ENCODE measurements around the gene PLXNB2. TPM values are rescaled to one million over a fixed set of nuclear protein-coding genes. Genes with fewer than 3 reads are reported as not detected.

Gene PLXNB2
- total RNA-seq, 1 experiment from 2014 or later = 236 TPM

- H3K4me2 ChIP-seq (ENCODE audit: low read length) = no peak overlapping the region
- POLR2A ChIA-PET = no interaction called here
- RAD21 ChIA-PET (ENCODE audit: low non-redundant PET in 1 of 2, low total read pairs in 2 of 2, uncharacterized antibody in 2 of 2, unreplicated experiment in 2 of 2) = no interaction called here
- H3K36me3 ChIP-seq (ENCODE audit: control insufficient read depth in 1 of 2, insufficient read depth in 2 of 2, low read length in 2 of 2) = peaks cover 24 to 61% of the 10 kb centered on the region in 2 experiments
- H2AFZ ChIP-seq (ENCODE audit: low read depth, low read length, poor library complexity, severe bottlenecking) = no peak overlapping the region
- H3K4me3 ChIP-seq (replicated peaks in 1 of 2; ENCODE audit: low read depth in 1 of 2, low read length in 2 of 2) = no peak overlapping the region
- no peaks in the 10 kb centered on the region for H3K27me3 ChIP-seq (ENCODE audit: insufficient read depth, low read length)
- H3K9ac ChIP-seq (ENCODE audit: low read length) = no peak overlapping the region
- CTCF ChIA-PET = no interaction called here
- peaks cover 54% of the 10 kb centered on the region for H3K79me2 ChIP-seq (ENCODE audit: insufficient read depth, low read length)
- peaks cover 20 to 25% of the 10 kb centered on the region in 2 experiments for H3K4me1 ChIP-seq (ENCODE audit: control insufficient read depth in 1 of 2, insufficient read depth in 2 of 2, low read length in 2 of 2)
- H4K20me1 ChIP-seq (ENCODE audit: insufficient read depth) = no peaks in the 10 kb centered on the region
- BruUV-seq (replicated peaks) = no TSS peak
- intact Hi-C loops (cut with micrococcal nuclease) = no loop called here
- ATAC-seq (no peak), DNase-seq (ENCODE audit: low read depth, low spot score) (no peak)
- no peak overlapping the region; the same call in 1 of the 2 replicates for H3K27ac ChIP-seq (ENCODE audit: low read depth, low read length)
- H3K9me3 ChIP-seq (ENCODE audit: control insufficient read depth in 1 of 2, insufficient read depth in 1 of 2, low read depth in 1 of 2, low read length in 2 of 2) = no peaks in the 10 kb centered on the region
- no peaks in the 10 kb centered on the region for H3K9me2 ChIP-seq (ENCODE audit: insufficient read depth)
- no peak for TF ChIP-seq CEBPB (IDR thresholded peaks at IDR 0.05; ENCODE audit: low read depth)
Observed at GRCh38 chr22:50286275-50286674, 21.2 kb downstream of the PLXNB2 start.

GRCh38 chr22:50285568-50286229, 21.7 kb downstream of the PLXNB2 start:
- no peak for DNase-seq (ENCODE audit: low read depth, low spot score)
- no peak for ATAC-seq
- no peak overlapping the region for H3K9ac ChIP-seq (ENCODE audit: low read length)
- H2AFZ ChIP-seq (ENCODE audit: low read depth, low read length, poor library complexity, severe bottlenecking) = no peak overlapping the region
- no peak overlapping the region for H3K4me2 ChIP-seq (ENCODE audit: low read length)
- no peaks in the 10 kb centered on the region for H4K20me1 ChIP-seq (ENCODE audit: insufficient read depth)
- intact Hi-C loops (cut with micrococcal nuclease) = no loop called here
- BruUV-seq (replicated peaks) = no TSS peak
- peaks cover 29 to 61% of the 10 kb centered on the region in 2 experiments for H3K36me3 ChIP-seq (ENCODE audit: control insufficient read depth in 1 of 2, insufficient read depth in 2 of 2, low read length in 2 of 2)
- H3K27me3 ChIP-seq (ENCODE audit: insufficient read depth, low read length) = no peaks in the 10 kb centered on the region
- no peak overlapping the region; the same call in 1 of the 2 replicates for H3K27ac ChIP-seq (ENCODE audit: low read depth, low read length)
- H3K9me3 ChIP-seq (ENCODE audit: control insufficient read depth in 1 of 2, insufficient read depth in 1 of 2, low read depth in 1 of 2, low read length in 2 of 2) = no peaks in the 10 kb centered on the region
- ChIA-PET CTCF (no interaction called here), RAD21 (ENCODE audit: low non-redundant PET in 1 of 2, low total read pairs in 2 of 2, uncharacterized antibody in 2 of 2, unreplicated experiment in 2 of 2) (no interaction called here), POLR2A (no interaction called here)
- no peaks in the 10 kb centered on the region for H3K9me2 ChIP-seq (ENCODE audit: insufficient read depth)
- peaks cover 54% of the 10 kb centered on the region for H3K79me2 ChIP-seq (ENCODE audit: insufficient read depth, low read length)
- H3K4me1 ChIP-seq (ENCODE audit: control insufficient read depth in 1 of 2, insufficient read depth in 2 of 2, low read length in 2 of 2) = peaks cover 20 to 28% of the 10 kb centered on the region in 2 experiments
- no peak overlapping the region for H3K4me3 ChIP-seq (replicated peaks in 1 of 2; ENCODE audit: low read depth in 1 of 2, low read length in 2 of 2)
- TF ChIP-seq CEBPB (IDR thresholded peaks at IDR 0.05; ENCODE audit: low read depth) = no peak
- TF ChIP-seq MAX (IDR thresholded peaks at IDR 0.05) = no peak
- no peak for TF ChIP-seq EGR1 (IDR thresholded peaks at IDR 0.05; ENCODE audit: low read depth)
- no peak for TF ChIP-seq POLR2A (IDR thresholded peaks at IDR 0.05; ENCODE audit: borderline replicate concordance, extremely low read depth, insufficient read depth, insufficient read length)
- no peak for TF ChIP-seq YY1 (IDR thresholded peaks at IDR 0.05; ENCODE audit: extremely low read depth, insufficient replicate concordance, low read depth, low read length)
- no peak for TF ChIP-seq EZH2phosphoT487 (IDR thresholded peaks at IDR 0.05; ENCODE audit: borderline replicate concordance)
- TF ChIP-seq JUND (IDR thresholded peaks at IDR 0.05) = no peak
- TF ChIP-seq CBX3 (IDR thresholded peaks at IDR 0.05; ENCODE audit: low read depth) = no peak
- no peak for TF ChIP-seq RAD21 (IDR thresholded peaks at IDR 0.05; ENCODE audit: low read depth)
- no peak for TF ChIP-seq POLR2AphosphoS5 (IDR thresholded peaks at IDR 0.05; ENCODE audit: low read depth, low read length)
- no peak for TF ChIP-seq ZBTB33 (IDR thresholded peaks at IDR 0.05; ENCODE audit: extremely low read depth, insufficient replicate concordance, low read length)
- TF ChIP-seq FOSL1 (IDR thresholded peaks at IDR 0.05; ENCODE audit: low read depth) = no peak
- no peak for TF ChIP-seq CTCF (IDR thresholded peaks at IDR 0.05 in 2 of 3, conservative IDR thresholded peaks at IDR 0.05 in 1 of 3; ENCODE audit: borderline replicate concordance in 1 of 3, insufficient read depth in 1 of 3, low read depth in 2 of 3, low read length in 2 of 3)
